ENCODE measurements around the gene SLC35A2. TPM values are rescaled to one million over a fixed set of nuclear protein-coding genes. Genes with fewer than 3 reads are reported as not detected.

SLC35A2 gene
- total and polyA plus RNA-seq, 3 experiments from 2014 or later = 13.2 to 27.2 (median 27.1) TPM

DNA sequence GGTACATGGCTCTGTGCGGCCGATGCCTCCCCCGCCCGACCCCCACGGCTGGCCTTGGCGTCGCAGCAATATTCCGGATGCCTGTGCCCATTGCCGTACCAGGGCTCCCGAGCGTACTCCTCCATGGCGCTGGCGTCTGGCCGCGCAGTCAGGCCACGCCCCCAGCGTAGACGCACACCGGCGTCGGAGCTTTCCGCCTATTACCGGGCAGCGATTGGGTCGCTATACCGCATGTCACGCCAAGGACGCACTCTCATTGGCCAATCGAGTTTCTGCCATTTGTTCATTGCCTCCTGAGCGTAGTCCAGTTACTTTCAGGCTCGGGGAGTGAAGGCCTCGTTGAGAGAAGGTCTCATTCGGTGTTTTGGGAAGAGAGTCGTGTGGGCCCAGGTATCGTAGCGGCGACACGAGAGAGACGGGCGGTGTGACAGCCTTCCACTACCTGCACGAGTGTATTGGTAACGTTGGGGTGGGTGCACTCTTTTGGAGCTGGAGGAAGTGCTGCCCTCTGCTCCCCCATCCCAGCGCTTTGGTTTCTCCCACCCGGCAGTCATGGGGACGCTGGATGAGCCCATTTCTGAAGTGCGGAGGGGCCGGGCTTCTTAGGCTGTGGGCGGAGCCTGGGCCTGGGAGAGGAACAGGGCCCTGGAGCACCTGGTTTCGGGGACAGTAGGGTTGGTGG is 13.7 kb downstream of the SLC35A2 start, which contains the start of the genes PQBP1 and TIMM17B:
Gene PQBP1, plus strand, starts transcription at position 306 of the 682 bp plus-strand sequence. CDS start 580 bp downstream, outside the sequence.
Gene TIMM17B, minus strand, starts transcription at position 144 of the 682 bp plus-strand sequence. Its CDS starts 19 bp downstream, at position 125.
- POLR2A ChIA-PET = interaction anchor here (0.9 to 2.9 kb wide), 11 partner anchors 14 to 324 kb away, joined by 3 to 15 read pairs (median 4); partner anchors contain the start of genes HDAC6, OTUD5, RBM3 and SLC35A2
- Histone ChIP-seq H3K4me1 (ENCODE audit: insufficient read depth, low read length) (peaks cover 24% of the 10 kb centered on the region), H3K36me3 (ENCODE audit: insufficient read depth, low read length) (no peaks in the 10 kb centered on the region), H3K27ac (ENCODE audit: low read depth, low read length) (peak within 1 kb of the TSS; percentile 93), H3K9me3 (ENCODE audit: low read length) (no peaks in the 10 kb centered on the region), H3K4me3 (ENCODE audit: low read length) (peak within 1 kb of the TSS; percentile 91), H3K27me3 (ENCODE audit: insufficient read depth, low read length, poor library complexity, severe bottlenecking) (no peaks in the 10 kb centered on the region)
- no peaks in the 10 kb centered on the region for H3K9me3 Mint-ChIP-seq
- CTCF ChIA-PET = interaction anchor here (1.0 to 1.7 kb wide), 6 partner anchors 14 to 250 kb away, joined by 3 to 7 read pairs (median 3); partner anchors contain the start of genes HDAC6 and SLC35A2
- H3K4me3 Mint-ChIP-seq = peak within 1 kb of the TSS; percentile 84 to 96 (median 89)
- peaks cover 0 to 54% (median 3%) of the 10 kb centered on the region in 3 donors for H3K36me3 Mint-ChIP-seq
- peak within 1 kb of the TSS; percentile 90 to 99 (median 95) for H3K27ac Mint-ChIP-seq
- peak; percentile 81 to 93 (median 89) for DNase-seq
- peaks cover 18 to 38% (median 27%) of the 10 kb centered on the region in 3 donors for H3K4me1 Mint-ChIP-seq
- peaks cover 0 to 2% of the 10 kb centered on the region in 2 donors for H3K27me3 Mint-ChIP-seq

DNA sequence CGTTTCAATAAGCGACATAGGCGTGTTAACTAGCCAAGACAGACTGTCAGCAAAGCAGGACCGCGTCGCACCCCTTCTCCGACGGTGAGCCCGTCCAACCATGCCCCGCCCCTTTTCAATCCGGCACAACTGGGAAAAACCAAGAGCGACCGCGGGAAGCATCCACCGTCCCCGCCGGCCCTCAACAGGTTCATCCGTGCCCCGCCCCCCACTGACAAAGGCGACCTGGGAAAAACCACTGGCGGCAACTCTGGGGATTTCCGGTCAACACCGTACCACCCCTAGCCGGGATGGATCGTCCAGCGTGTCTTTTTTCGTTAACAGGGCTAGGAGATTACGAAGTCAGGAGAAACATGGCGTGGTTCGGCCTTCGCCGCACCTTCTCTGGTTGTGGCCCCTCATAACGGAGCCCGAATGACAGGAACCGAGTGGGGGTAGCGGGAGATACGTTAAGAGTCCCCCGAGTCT is 14.3 kb downstream of the SLC35A2 start:
- Histone ChIP-seq H3K27me3 (ENCODE audit: insufficient read depth, low read length, poor library complexity, severe bottlenecking) (no peaks in the 10 kb centered on the region), H3K27ac (ENCODE audit: low read depth, low read length) (peak overlapping the region; percentile 93), H3K4me1 (ENCODE audit: insufficient read depth, low read length) (peaks cover 26% of the 10 kb centered on the region), H3K4me3 (ENCODE audit: low read length) (peak overlapping the region; percentile 91), H3K9me3 (ENCODE audit: low read length) (no peaks in the 10 kb centered on the region), H3K36me3 (ENCODE audit: insufficient read depth, low read length) (no peaks in the 10 kb centered on the region)
- Mint-ChIP-seq H3K4me1 (peaks cover 18 to 38% (median 27%) of the 10 kb centered on the region in 3 donors), H3K27me3 (peaks cover 0 to 2% of the 10 kb centered on the region in 2 donors), H3K36me3 (peaks cover 0 to 48% (median 3%) of the 10 kb centered on the region in 3 donors), H3K4me3 (peak overlapping the region; percentile 84 to 96 (median 89)), H3K27ac (peak overlapping the region; percentile 90 to 99 (median 95)), H3K9me3 (no peaks in the 10 kb centered on the region)
- DNase-seq = peak; percentile 48 to 76 (median 55)
- ChIA-PET CTCF (interaction anchor here (1.3 to 1.7 kb wide), 3 partner anchors 19 to 96 kb away, joined by 3 to 7 read pairs (median 3); partner anchors contain the start of gene HDAC6), POLR2A (interaction anchor here (0.9 to 2.9 kb wide), 11 partner anchors 14 to 323 kb away, joined by 3 to 15 read pairs (median 4); partner anchors contain the start of genes HDAC6, OTUD5, RBM3 and SLC35A2)

DNA sequence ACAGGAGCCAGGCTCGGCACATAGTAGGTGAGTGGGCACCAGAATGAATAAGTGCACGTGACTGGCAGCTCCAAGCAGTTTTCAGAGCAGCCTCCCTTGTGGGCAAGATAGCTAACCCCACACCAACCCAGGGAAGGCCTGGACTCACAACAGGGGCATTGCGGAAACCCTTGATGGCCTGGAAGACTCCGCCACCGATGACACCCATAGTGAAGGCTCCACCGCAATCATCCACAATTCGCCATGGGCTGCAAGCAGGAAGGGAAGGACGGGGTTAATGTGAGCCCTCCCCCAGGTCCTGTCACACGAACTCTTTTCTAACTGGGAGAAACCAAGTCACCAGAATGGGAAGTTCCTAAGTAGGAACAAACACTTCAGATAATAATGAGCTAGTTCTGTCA is 14.8 kb downstream of the SLC35A2 start:
- Histone ChIP-seq H3K27me3 (ENCODE audit: insufficient read depth, low read length, poor library complexity, severe bottlenecking) (no peaks in the 10 kb centered on the region), H3K4me3 (ENCODE audit: low read length) (peak overlapping the region; percentile 91), H3K27ac (ENCODE audit: low read depth, low read length) (peak overlapping the region; percentile 93), H3K36me3 (ENCODE audit: insufficient read depth, low read length) (no peaks in the 10 kb centered on the region), H3K4me1 (ENCODE audit: insufficient read depth, low read length) (peaks cover 30% of the 10 kb centered on the region), H3K9me3 (ENCODE audit: low read length) (no peaks in the 10 kb centered on the region)
- Mint-ChIP-seq H3K27ac (peak overlapping the region; percentile 90 to 99 (median 95)), H3K27me3 (peaks cover 0 to 2% of the 10 kb centered on the region in 2 donors), H3K4me3 (peak overlapping the region; percentile 84 to 96 (median 89)), H3K9me3 (no peaks in the 10 kb centered on the region), H3K36me3 (peaks cover 0 to 42% (median 0%) of the 10 kb centered on the region in 3 donors), H3K4me1 (peaks cover 24 to 42% (median 31%) of the 10 kb centered on the region in 3 donors)
- no peak for DNase-seq
- ChIA-PET POLR2A (interaction anchor here (0.9 to 2.9 kb wide), 4 partner anchors 15 to 214 kb away, joined by 3 to 15 read pairs (median 7); partner anchors contain the start of genes OTUD5 and SLC35A2), CTCF (no interaction called here)

DNA sequence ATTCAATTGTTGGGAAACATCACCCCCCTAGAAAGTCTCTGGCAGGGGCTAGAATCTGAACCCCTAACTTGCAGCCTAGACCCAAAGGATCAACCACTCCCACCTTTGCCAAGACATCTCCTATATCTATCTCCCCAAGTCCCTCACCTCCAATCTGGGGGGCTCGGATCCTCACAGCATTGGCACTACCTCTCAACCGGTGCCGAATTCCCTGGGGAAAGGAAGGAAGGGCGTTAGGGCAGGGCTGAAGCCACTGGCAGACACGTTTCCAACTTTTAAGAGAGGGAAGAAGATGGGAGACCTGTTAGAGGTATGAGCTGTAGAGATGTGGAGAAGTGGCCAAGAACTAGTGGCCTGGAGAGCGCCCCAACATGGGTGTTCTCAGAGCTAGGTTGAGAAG is 16.6 kb downstream of the SLC35A2 start:
- peaks cover 29 to 52% (median 38%) of the 10 kb centered on the region in 3 donors for H3K4me1 Mint-ChIP-seq
- no peaks in the 10 kb centered on the region for H3K9me3 Mint-ChIP-seq

DNA sequence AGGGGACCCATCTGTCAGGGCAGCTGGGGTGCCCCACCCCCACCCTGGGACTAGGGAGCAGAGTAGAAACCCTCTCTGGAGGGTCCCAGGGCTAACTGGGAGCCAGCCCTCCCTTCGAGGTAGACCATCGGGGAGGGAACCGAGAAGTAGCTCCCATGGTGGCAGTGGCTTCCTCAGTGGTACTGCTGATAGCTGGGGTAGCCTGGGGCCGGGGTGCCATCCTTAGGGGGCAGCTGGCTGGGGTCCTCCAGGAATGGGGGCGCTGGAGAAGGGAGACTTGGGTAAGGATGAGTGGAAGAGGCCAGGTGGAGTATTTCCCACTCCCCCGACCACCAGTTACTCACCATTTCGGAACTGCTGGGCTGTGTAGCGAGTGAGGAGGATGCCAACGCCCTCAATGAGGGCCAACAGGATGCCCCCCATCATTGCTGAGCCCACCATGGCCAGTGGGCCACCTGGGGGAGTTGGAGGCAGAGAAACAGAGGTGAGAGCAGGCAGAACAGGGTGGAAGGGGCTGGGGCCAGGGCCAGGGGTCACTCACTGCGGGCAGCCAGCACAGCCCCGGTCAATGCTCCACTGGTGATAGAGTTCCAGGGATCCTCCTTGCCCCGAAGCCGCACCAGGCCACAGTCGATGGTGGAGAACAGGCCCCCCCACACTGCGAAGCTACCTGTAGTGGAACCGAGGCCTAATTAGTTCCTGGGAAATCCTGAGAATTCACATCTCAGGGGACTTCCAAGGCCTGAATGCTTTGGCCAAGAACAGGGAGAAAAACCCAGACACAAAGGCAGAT is 17.7 kb downstream of the SLC35A2 start:
- peaks cover 29 to 43% (median 38%) of the 10 kb centered on the region in 3 donors for H3K4me1 Mint-ChIP-seq
- DNase-seq = no peak
- Histone ChIP-seq H3K4me3 (ENCODE audit: low read length) (no peak overlapping the region), H3K27me3 (ENCODE audit: insufficient read depth, low read length, poor library complexity, severe bottlenecking) (no peaks in the 10 kb centered on the region), H3K27ac (ENCODE audit: low read depth, low read length) (no peak overlapping the region), H3K36me3 (ENCODE audit: insufficient read depth, low read length) (no peaks in the 10 kb centered on the region), H3K4me1 (ENCODE audit: insufficient read depth, low read length) (peaks cover 19% of the 10 kb centered on the region), H3K9me3 (ENCODE audit: low read length) (no peaks in the 10 kb centered on the region)
- H3K9me3 Mint-ChIP-seq = no peaks in the 10 kb centered on the region
- H3K27ac Mint-ChIP-seq = no peak overlapping the region
- POLR2A ChIA-PET = no interaction called here
- peaks cover 0 to 5% of the 10 kb centered on the region in 2 donors for H3K27me3 Mint-ChIP-seq
- CTCF ChIA-PET = no interaction called here
- peak overlapping the region in 2 of 7 donors; percentile 65 to 75 for H3K4me3 Mint-ChIP-seq
- peaks cover 0 to 31% (median 0%) of the 10 kb centered on the region in 3 donors for H3K36me3 Mint-ChIP-seq

More for the DNA sequence above, 16.6 kb downstream of the SLC35A2 start:
- Histone ChIP-seq H3K27me3 (ENCODE audit: insufficient read depth, low read length, poor library complexity, severe bottlenecking) (no peaks in the 10 kb centered on the region), H3K27ac (ENCODE audit: low read depth, low read length) (no peak overlapping the region), H3K9me3 (ENCODE audit: low read length) (no peaks in the 10 kb centered on the region), H3K4me1 (ENCODE audit: insufficient read depth, low read length) (peaks cover 30% of the 10 kb centered on the region), H3K4me3 (ENCODE audit: low read length) (no peak overlapping the region), H3K36me3 (ENCODE audit: insufficient read depth, low read length) (no peaks in the 10 kb centered on the region)
- Mint-ChIP-seq H3K36me3 (peaks cover 0 to 33% (median 0%) of the 10 kb centered on the region in 3 donors), H3K4me3 (peak overlapping the region in 2 of 7 donors; percentile 49 to 81), H3K27me3 (peaks cover 0 to 3% of the 10 kb centered on the region in 2 donors), H3K27ac (peak overlapping the region in 2 of 8 donors; percentile 64 to 80)
- DNase-seq = no peak
- ChIA-PET CTCF (interaction anchor here (0.6 kb wide), 2 partner anchors 8 to 186 kb away, joined by 3 read pairs; no protein-coding TSS in a partner anchor), POLR2A (no interaction called here)

DNA sequence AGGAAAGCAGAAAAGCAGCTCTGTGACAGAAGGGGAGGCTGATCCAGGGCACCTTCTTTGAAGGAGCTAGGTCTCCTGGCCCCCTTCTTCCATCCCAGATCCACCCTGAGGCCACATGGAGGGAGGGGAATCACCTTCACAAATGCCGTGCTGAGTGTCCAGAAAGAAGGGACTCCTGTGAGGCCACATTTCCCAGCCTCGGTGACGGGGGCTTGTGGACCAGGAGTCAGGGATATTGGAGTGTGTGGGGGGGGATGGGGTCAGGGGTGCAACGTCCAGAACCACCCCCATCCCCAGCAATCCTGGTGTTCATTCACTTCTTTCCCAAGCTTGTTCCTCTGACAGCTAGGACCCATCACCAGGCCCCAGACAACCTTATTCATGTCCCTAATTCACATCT is 18.6 kb downstream of the SLC35A2 start:
- CTCF ChIA-PET = interaction anchor here (2.7 to 3.2 kb wide), 2 partner anchors 19 to 53 kb away, joined by 10 to 21 read pairs; partner anchors contain the start of gene SLC35A2
- H3K36me3 Mint-ChIP-seq = peaks cover 0 to 28% (median 0%) of the 10 kb centered on the region in 3 donors
- H3K4me1 ChIP-seq (ENCODE audit: insufficient read depth, low read length) = peaks cover 13% of the 10 kb centered on the region
- H3K27ac ChIP-seq (ENCODE audit: low read depth, low read length) = no peak overlapping the region
- no peaks in the 10 kb centered on the region for H3K9me3 Mint-ChIP-seq
- H3K4me1 Mint-ChIP-seq = peaks cover 22 to 35% (median 32%) of the 10 kb centered on the region in 3 donors
- no peak overlapping the region for H3K27ac Mint-ChIP-seq
- no peak overlapping the region for H3K4me3 ChIP-seq (ENCODE audit: low read length)
- POLR2A ChIA-PET = no interaction called here
- no peaks in the 10 kb centered on the region for H3K36me3 ChIP-seq (ENCODE audit: insufficient read depth, low read length)
- no peaks in the 10 kb centered on the region for H3K27me3 ChIP-seq (ENCODE audit: insufficient read depth, low read length, poor library complexity, severe bottlenecking)
- no peak for DNase-seq
- peak overlapping the region in 1 of 7 donors; percentile 75 for H3K4me3 Mint-ChIP-seq
- H3K9me3 ChIP-seq (ENCODE audit: low read length) = no peaks in the 10 kb centered on the region
- peaks cover 0 to 5% of the 10 kb centered on the region in 2 donors for H3K27me3 Mint-ChIP-seq

All from CD8-positive, alpha-beta memory T cell (primary cell).